ENCODE data around the gene BLOC1S1.

BLOC1S1 gene

DNA sequence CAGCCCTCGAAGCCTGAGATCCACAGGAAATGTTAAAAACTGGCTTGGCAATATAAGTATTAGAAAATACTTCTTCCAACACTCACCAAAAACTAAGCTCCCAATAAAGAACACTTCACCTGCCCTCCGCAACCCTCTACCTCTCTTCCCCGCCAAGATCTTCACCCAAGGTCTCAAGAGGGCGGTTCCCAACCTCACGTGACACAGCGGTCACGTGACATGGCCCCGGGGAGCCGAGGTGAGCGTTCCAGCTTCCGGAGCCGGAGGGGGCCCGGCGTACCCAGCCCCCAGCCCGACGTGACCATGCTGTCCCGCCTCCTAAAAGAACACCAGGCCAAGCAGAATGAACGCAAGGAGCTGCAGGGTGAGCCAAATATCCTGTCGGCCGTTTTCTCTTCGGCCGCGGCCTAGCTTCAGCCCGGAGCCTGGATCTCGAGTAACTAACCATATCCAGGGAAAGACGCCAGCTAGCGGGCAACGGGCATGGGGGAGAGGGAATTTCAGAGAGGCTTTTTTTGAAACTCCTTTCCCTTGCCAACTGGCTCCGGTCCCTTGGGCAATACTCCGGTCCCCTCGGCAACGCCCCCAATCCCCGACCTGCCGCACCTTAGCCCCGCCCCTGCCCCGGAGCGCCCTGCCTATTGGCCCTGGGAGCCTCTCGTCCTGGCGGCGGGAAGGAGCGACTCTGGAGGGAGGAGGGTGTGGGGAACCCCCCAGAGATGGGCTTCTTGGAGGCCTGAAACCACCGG lies at the start of gene BLOC1S1:
Gene BLOC1S1, plus strand, starts transcription at position 214 of the 749 bp plus-strand sequence. Its CDS starts 6 bp downstream, at position 220.
- peak within 1 kb of the TSS; percentile 88 for H3K9ac ChIP-seq (ENCODE audit: low read depth, low read length)
- H3K9me3 ChIP-seq (ENCODE audit: control insufficient read depth, insufficient read depth, low read length), result no peaks in the 10 kb centered on the region
- H3K36me3 ChIP-seq (ENCODE audit: control insufficient read depth, insufficient read depth, low read length), result no peaks in the 10 kb centered on the region
- H3K27ac ChIP-seq (ENCODE audit: low read depth, low read length), result peak within 1 kb of the TSS; percentile 99
- peaks cover 10% of the 10 kb centered on the region for H3K27me3 ChIP-seq (ENCODE audit: control insufficient read depth, insufficient read depth, low read length)
- H3K4me1 ChIP-seq (ENCODE audit: control insufficient read depth, insufficient read depth, low read length), result peaks cover 21% of the 10 kb centered on the region
- peak within 1 kb of the TSS; percentile 94 for H3K4me3 ChIP-seq (ENCODE audit: low read depth, low read length)

DNA sequence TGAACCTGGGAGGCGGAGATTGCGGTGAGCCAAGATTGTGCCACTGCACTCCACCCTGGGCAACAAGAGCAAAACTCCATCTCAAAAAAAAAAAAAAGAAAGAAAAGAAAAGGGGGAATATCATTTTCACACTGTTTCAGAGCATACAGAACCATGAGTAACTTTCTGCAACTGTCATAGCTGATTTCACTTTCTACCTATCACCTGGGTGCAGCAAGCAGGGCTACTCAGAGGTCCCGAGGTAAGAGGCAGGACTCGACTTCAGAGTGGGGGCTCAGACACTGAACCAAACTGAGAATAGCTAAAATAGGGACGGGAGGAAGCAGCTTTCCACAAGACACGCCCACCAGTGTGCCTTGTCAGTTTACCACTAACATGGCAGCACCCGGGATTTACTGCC lies 49.3 kb upstream of the BLOC1S1 start:
- Histone ChIP-seq H3K9me3 (ENCODE audit: control insufficient read depth, insufficient read depth, low read length) (no peaks in the 10 kb centered on the region), H3K4me1 (ENCODE audit: control insufficient read depth, insufficient read depth, low read length) (no peaks in the 10 kb centered on the region), H3K27me3 (ENCODE audit: control insufficient read depth, insufficient read depth, low read length) (no peaks in the 10 kb centered on the region), H3K9ac (ENCODE audit: low read depth, low read length) (no peak overlapping the region), H3K27ac (ENCODE audit: low read depth, low read length) (no peak overlapping the region), H3K4me3 (ENCODE audit: low read depth, low read length) (no peak overlapping the region), H3K36me3 (ENCODE audit: control insufficient read depth, insufficient read depth, low read length) (no peaks in the 10 kb centered on the region)

DNA sequence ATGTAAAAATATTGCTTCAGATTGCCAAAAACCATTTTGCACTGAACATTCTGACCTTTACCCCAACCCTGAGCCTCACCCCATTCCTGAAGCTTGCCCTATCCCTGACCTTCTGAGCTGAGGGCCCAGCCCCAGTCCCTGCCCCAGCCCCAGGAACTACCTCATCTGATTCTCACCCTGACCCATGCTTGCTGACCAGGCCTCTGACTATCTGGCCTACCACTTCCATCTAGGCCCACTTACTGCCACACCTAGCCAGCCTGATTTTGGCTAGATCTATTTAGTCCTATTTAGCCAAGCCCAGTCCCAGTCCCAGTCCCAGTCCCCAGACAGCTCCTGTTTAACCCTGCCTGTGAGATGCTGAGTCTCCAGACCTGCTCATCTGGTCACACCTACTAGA lies 45.6 kb upstream of the BLOC1S1 start:
- Histone ChIP-seq H3K9ac (ENCODE audit: low read depth, low read length) (no peak overlapping the region), H3K36me3 (ENCODE audit: control insufficient read depth, insufficient read depth, low read length) (no peaks in the 10 kb centered on the region), H3K27ac (ENCODE audit: low read depth, low read length) (no peak overlapping the region), H3K9me3 (ENCODE audit: control insufficient read depth, insufficient read depth, low read length) (no peaks in the 10 kb centered on the region), H3K4me1 (ENCODE audit: control insufficient read depth, insufficient read depth, low read length) (no peaks in the 10 kb centered on the region), H3K4me3 (ENCODE audit: low read depth, low read length) (no peak overlapping the region), H3K27me3 (ENCODE audit: control insufficient read depth, insufficient read depth, low read length) (no peaks in the 10 kb centered on the region)

DNA sequence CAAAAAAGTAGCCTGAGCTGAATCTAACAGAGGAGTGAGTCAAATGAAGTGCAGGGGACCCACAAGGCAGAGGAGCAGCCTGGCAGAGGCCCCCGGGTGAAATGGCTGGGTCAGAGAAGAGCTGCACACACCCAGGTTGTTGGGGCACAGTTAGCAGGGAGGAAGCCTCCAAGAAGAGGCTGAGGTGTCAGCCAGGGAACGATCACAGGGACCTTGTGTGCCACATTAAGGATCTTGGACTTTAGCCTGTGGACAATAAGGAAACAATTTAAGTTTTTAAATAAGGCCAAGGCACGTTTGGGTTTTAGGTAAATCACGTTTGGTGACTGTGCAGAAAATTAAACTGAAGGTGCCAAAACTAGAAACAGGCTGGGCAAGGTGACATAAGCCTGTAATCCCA lies 44.1 kb upstream of the BLOC1S1 start:
- no peak overlapping the region for H3K4me3 ChIP-seq (ENCODE audit: low read depth, low read length)
- H3K27ac ChIP-seq (ENCODE audit: low read depth, low read length), result no peak overlapping the region
- H3K27me3 ChIP-seq (ENCODE audit: control insufficient read depth, insufficient read depth, low read length), result no peaks in the 10 kb centered on the region

DNA sequence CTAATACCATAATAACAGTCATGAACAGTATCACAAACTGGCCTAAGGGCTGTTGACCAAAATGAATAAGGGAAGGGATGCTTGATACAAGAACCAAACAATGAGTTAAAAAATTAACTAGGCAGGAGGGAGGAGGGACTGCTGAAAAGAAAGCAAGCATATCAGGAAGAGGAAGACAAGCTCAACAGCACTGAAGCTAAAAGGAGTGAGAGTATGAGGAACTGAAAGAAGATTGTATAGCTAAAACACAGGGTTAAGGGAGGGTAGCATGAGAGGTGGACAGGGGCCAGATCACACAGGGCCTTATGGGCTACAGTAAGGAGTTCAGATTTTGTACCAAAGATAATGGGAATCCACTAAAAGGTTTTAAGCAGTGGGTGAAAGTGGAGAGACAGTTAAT lies 42.2 kb upstream of the BLOC1S1 start:
- Histone ChIP-seq H3K9ac (ENCODE audit: low read depth, low read length) (no peak overlapping the region), H3K27ac (ENCODE audit: low read depth, low read length) (no peak overlapping the region), H3K36me3 (ENCODE audit: control insufficient read depth, insufficient read depth, low read length) (no peaks in the 10 kb centered on the region), H3K4me3 (ENCODE audit: low read depth, low read length) (no peak overlapping the region), H3K27me3 (ENCODE audit: control insufficient read depth, insufficient read depth, low read length) (no peaks in the 10 kb centered on the region), H3K9me3 (ENCODE audit: control insufficient read depth, insufficient read depth, low read length) (no peaks in the 10 kb centered on the region), H3K4me1 (ENCODE audit: control insufficient read depth, insufficient read depth, low read length) (no peaks in the 10 kb centered on the region)

More for the DNA sequence above, 44.1 kb upstream of the BLOC1S1 start:
- Histone ChIP-seq H3K36me3 (ENCODE audit: control insufficient read depth, insufficient read depth, low read length) (no peaks in the 10 kb centered on the region), H3K9ac (ENCODE audit: low read depth, low read length) (no peak overlapping the region), H3K9me3 (ENCODE audit: control insufficient read depth, insufficient read depth, low read length) (no peaks in the 10 kb centered on the region), H3K4me1 (ENCODE audit: control insufficient read depth, insufficient read depth, low read length) (no peaks in the 10 kb centered on the region)

DNA sequence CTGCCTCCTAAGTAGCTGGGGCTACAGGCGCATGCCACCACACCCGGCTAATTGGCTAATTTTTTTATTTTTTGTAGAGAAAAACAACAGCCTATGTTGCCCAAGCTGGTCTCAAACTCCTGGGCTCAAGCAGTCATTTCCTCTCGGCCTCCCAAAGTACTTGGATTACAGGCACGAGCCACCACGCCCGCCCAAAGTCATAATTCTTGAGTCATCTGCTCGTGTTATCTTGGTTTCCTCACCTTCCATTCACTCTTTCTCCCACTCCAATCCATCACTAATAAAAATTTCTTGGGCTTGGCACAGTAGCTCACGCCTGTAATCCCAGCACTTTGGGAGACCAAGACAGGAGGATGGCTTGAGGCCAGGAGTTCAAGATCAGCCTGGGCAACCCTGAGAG lies 40.2 kb upstream of the BLOC1S1 start:
- no peak overlapping the region for H3K4me3 ChIP-seq (ENCODE audit: low read depth, low read length)
- H3K27me3 ChIP-seq (ENCODE audit: control insufficient read depth, insufficient read depth, low read length), result no peaks in the 10 kb centered on the region
- no peaks in the 10 kb centered on the region for H3K9me3 ChIP-seq (ENCODE audit: control insufficient read depth, insufficient read depth, low read length)
- H3K4me1 ChIP-seq (ENCODE audit: control insufficient read depth, insufficient read depth, low read length), result no peaks in the 10 kb centered on the region
- H3K9ac ChIP-seq (ENCODE audit: low read depth, low read length), result no peak overlapping the region
- H3K36me3 ChIP-seq (ENCODE audit: control insufficient read depth, insufficient read depth, low read length), result no peaks in the 10 kb centered on the region
- no peak overlapping the region for H3K27ac ChIP-seq (ENCODE audit: low read depth, low read length)

DNA sequence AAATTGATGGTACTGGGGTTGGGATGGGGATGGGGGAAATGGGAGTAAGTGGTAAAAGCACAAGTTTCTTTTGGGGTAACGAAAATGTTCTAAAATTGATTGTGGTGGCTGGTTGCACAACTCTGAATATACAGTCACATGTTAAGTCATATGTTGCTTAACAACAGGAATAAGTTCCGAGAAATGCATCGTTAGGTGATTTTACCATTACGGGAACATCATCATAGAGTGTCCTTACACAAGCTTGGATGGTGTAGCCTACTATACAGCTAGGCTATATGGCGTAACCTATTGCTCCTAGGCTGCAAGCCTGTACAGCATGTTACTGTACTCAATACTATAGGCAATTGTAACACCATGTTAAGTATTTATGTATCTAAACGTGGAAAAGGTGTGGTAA lies 39.1 kb upstream of the BLOC1S1 start:
- H3K9me3 ChIP-seq (ENCODE audit: control insufficient read depth, insufficient read depth, low read length), result no peaks in the 10 kb centered on the region
- H3K27ac ChIP-seq (ENCODE audit: low read depth, low read length), result no peak overlapping the region
- no peaks in the 10 kb centered on the region for H3K27me3 ChIP-seq (ENCODE audit: control insufficient read depth, insufficient read depth, low read length)
- no peak overlapping the region for H3K4me3 ChIP-seq (ENCODE audit: low read depth, low read length)
- no peaks in the 10 kb centered on the region for H3K36me3 ChIP-seq (ENCODE audit: control insufficient read depth, insufficient read depth, low read length)
- H3K9ac ChIP-seq (ENCODE audit: low read depth, low read length), result no peak overlapping the region
- peaks cover 2% of the 10 kb centered on the region; the same call in 1 of the 2 replicates for H3K4me1 ChIP-seq (ENCODE audit: control insufficient read depth, insufficient read depth, low read length)

DNA sequence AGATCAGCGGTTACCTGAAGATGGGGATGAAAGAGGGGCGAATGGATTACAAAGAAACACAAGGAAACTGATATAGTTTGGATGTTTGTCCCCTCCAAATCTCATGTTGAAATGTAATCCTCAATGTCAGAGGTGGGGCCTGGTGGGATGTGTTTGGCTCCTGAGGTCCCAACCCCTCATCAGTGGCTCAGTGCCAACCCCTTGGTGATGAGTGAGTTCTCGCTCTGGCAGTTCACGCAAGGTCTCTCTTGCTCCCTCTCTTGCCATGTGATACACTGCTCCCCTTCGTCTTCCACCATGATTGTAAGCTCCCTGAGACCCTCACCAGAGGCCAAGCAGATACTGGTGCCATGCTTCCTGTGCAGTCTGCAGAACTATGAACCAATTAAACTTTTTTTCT lies 36.2 kb upstream of the BLOC1S1 start:
- H3K36me3 ChIP-seq (ENCODE audit: control insufficient read depth, insufficient read depth, low read length), result no peaks in the 10 kb centered on the region
- no peak overlapping the region for H3K9ac ChIP-seq (ENCODE audit: low read depth, low read length)
- peaks cover 5% of the 10 kb centered on the region; the same call in 1 of the 2 replicates for H3K4me1 ChIP-seq (ENCODE audit: control insufficient read depth, insufficient read depth, low read length)
- H3K4me3 ChIP-seq (ENCODE audit: low read depth, low read length), result no peak overlapping the region
- H3K9me3 ChIP-seq (ENCODE audit: control insufficient read depth, insufficient read depth, low read length), result no peaks in the 10 kb centered on the region
- no peak overlapping the region for H3K27ac ChIP-seq (ENCODE audit: low read depth, low read length)
- no peaks in the 10 kb centered on the region for H3K27me3 ChIP-seq (ENCODE audit: control insufficient read depth, insufficient read depth, low read length)

DNA sequence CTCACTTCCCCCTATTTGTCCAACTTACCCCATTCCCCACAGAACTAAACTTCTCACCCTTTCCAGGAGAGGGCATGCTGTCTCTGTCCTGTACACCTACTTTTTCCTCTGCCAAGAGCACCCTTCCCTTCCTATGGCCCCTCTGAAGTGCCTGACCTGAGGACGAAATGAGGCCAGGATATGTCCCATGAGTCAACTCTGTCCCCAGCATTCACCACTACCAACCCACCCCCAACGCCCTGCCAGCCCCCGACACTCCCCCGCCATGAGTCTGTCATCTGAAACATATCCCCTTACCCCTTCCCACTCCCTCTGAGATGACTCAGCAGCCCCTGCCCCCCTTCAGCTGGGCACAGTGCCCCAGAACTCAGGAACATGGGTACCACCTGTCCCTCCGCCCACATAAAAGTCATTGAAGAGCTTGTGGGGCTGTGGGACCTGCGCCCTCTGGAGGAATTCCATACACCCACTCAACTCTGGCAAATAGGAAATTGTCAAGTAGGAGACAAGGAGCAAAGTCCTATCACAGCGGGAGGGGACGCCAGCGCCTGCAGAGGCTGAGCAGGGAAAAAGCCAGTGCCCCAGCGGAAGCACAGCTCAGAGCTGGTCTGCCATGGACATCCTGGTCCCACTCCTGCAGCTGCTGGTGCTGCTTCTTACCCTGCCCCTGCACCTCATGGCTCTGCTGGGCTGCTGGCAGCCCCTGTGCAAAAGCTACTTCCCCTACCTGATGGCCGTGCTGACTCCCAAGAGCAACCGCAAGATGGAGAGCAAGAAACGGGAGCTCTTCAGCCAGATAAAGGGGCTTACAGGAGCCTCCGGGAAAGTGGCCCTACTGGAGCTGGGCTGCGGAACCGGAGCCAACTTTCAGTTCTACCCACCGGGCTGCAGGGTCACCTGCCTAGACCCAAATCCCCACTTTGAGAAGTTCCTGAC lies 34.4 kb upstream of the BLOC1S1 start:
- Histone ChIP-seq H3K9me3 (ENCODE audit: control insufficient read depth, insufficient read depth, low read length) (no peaks in the 10 kb centered on the region), H3K9ac (ENCODE audit: low read depth, low read length) (no peak overlapping the region; the same call in 1 of the 2 replicates), H3K27me3 (ENCODE audit: control insufficient read depth, insufficient read depth, low read length) (no peaks in the 10 kb centered on the region)

DNA sequence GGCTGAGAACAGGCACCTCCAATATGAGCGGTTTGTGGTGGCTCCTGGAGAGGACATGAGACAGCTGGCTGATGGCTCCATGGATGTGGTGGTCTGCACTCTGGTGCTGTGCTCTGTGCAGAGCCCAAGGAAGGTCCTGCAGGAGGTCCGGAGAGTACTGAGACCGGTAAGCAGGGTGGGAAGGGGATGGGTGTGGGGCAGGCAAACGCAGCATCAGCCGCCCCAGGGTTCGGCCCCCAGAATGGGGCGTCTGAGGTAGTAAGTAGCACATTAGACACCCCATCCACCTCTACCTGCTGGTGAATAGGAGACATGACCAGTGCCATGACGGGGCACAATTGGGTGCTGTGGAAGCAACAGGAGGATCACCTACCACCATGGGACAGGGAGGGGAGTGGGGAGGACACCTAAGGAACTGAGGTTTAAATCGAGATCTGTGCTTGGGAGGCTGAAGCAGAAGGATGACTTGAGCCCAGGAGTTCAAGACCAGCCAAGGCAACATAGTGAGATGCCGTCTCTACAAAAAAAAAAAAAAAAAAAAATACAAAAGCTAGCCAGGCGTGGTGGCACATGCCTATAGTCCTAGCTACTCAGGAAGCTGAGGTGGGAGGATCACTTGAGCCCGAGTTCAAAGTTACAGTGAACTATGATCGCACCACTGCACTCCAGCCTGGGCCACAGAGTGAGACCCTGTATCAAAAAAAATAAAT lies 33.6 kb upstream of the BLOC1S1 start:
- peaks cover 5% of the 10 kb centered on the region; the same call in 1 of the 2 replicates for H3K4me1 ChIP-seq (ENCODE audit: control insufficient read depth, insufficient read depth, low read length)
- peak overlapping the region; percentile 70 for H3K27ac ChIP-seq (ENCODE audit: low read depth, low read length)
- H3K9me3 ChIP-seq (ENCODE audit: control insufficient read depth, insufficient read depth, low read length), result no peaks in the 10 kb centered on the region
- peaks cover 7% of the 10 kb centered on the region for H3K36me3 ChIP-seq (ENCODE audit: control insufficient read depth, insufficient read depth, low read length)
- no peaks in the 10 kb centered on the region for H3K27me3 ChIP-seq (ENCODE audit: control insufficient read depth, insufficient read depth, low read length)
- no peak overlapping the region for H3K9ac ChIP-seq (ENCODE audit: low read depth, low read length)
- peak overlapping the region; percentile 42; the same call in 1 of the 2 replicates for H3K4me3 ChIP-seq (ENCODE audit: low read depth, low read length)

More for the DNA sequence above, 34.4 kb upstream of the BLOC1S1 start:
- Histone ChIP-seq H3K36me3 (ENCODE audit: control insufficient read depth, insufficient read depth, low read length) (peaks cover 2% of the 10 kb centered on the region), H3K4me3 (ENCODE audit: low read depth, low read length) (peak overlapping the region; percentile 42), H3K27ac (ENCODE audit: low read depth, low read length) (peak overlapping the region; percentile 70), H3K4me1 (ENCODE audit: control insufficient read depth, insufficient read depth, low read length) (peaks cover 5% of the 10 kb centered on the region; the same call in 1 of the 2 replicates)
